Measurements from ENCODE around the gene SERTAD4.
A peak's percentile ranks its signal among the peaks of the same experiment; 100 is the strongest.

Gene SERTAD4

DNA sequence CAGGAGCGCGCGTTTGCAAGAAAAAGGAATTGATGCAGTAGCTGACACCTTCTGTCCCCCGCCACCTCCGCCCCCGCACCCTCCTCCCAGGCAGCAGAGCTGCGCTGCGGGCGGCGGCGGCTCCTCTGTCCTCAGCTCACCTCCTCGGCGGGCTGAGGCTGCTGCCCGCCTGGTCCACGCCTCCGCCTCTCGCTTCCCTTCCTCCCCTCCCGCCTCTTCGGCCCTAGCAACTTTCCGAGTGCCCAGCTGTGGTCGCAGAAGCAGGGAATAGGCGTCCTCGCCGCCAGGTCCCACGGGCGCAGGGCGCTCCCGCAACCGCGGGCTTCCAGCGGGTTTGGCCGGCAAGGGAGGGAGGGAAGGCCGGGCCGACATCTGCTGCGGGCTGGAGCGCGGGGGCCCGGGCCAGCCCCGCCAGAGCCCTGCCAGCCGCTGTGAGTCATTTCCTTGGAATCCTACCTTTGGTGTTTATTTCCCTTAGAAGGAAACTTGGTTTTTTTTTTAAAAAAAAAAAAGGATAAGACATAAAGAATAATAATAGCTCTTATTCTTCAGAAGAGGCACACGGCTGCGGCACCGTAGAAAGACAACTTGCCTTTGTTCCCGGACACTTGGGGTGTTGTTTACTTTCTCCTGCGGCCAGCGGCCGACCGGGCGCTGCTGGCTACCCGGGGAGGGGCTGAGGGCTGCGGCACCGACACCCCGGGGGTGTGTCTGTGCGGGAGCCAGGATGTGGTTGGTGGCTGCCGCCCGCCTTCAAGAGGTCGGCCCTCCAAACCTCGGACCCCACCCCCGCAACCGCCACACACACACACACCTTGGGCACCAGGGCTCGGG, 1.1 kb downstream of the SERTAD4 start:
- DNase-seq: peak; percentile 34

DNA sequence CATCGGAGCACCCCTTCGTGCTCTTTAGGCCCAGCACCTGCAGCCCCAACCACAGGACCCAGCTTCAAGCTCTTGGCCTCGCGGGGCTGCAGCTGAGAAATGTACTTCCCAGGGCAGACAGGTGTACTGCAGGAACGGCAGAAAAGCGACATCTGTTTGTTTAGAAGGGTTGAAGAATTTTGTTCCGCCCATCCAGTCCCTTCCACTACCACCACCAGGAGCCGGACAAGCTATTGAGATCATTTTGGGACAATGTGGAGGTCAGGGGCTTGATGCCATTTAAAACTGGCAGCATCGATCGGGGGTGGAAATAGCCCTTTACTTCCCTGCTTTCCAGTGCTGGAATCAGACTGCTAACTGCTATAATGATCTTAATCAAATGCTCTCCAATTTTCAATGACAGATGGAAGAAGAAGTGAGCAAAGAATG, 1.7 kb downstream of the SERTAD4 start:
- DNase-seq: no peak

DNA sequence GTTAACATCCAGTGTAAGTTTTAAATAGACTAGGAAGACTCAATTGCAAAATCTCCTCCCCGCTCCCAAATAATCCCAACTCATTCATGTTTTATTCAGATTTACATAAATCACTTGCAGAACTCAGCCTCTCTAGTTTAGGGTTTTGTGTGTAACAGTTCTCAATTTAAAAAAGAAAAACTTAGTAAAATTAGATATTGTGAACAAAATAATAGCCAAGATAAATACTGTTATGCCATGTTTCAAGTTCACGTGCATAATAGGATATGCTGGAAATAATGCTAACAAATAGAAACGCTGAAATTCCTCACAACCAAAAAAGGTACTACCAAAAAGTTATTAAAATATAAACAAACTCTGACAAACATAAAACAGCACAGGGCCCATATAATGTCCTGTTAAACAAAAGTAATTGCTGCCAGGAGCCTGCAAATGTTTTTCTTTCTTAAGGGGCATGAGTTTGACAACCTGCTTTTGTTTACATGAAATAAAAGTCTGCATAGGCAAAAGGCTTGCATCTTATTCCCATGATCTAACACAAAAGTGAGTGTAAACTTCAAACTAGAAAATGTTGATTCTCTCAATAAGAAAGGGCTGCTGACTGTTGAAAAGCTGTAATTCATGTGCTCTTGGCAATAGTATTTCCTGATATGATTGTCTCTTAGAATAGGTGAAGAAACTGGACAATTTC, 2.9 kb downstream of the SERTAD4 start:
- no peak for DNase-seq

DNA sequence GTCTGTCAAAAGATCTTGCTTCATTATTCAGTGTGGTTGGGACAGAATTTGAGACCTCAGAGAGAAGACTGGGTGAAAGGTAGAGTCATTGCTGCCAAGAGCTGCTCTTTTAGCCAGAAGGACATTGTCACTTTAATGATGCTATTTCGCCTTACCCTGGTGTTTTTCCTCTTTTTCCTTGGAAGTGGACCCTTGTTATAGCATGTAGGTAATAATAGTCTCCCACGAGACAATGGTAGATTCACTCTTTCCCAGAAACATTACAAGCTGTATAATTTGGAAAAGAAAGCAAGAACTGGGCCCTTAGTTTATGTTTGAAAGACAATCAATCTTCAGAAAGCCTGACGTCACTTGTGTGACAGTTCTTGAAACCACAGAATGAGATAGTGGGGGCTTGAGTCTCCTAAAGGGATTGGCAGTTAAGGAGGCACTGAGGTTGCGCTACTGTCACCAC, 3.8 kb downstream of the SERTAD4 start:
- no peak for DNase-seq

DNA sequence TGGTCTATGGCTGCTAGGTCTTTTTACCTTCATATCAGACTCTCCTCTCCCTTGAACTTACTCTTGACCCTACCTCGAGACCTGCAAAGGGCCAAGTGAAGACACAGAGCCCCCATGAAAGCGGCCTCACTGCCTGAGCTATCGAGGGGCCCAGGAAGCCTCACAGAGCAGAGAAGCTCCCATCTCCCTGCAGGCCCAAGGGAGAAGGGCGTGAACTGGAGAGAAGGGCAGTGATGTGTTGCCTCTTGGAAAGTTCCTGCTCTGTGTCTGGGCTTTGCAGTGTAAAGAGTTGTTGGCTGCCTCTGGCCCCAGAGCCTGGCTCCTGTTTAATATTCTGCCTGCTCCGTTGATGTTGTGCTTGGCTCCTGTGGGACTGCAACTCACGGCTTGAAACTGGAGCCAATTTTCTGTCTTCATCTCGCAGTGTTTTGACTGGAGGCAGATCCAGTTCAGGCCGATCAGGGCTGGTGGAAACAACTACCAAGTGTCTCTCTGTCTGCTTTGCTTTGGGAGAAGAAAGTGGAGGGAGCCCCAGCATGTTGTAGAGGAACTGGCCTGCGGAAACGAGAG, 4.3 kb downstream of the SERTAD4 start:
- no peak for DNase-seq

DNA sequence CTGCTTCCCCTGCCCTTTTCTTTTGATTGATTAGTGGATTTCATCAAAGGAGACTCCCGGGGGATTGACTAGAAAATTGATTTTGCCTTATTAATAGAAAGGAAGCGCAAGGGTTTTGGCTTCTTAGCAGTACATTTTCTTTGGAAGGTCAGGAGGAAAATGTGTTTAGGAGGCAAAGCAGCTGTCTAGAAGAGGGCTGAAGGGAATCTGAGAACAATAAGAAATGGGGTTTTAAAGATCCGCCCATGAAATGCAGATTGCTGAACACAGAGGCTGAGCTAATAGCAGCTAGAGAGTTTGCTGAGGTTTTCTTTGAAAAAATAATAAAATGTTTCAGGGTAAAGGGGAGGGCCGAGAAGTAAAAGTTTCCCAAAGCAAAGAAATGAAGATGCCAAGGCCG, 4.9 kb downstream of the SERTAD4 start:
- DNase-seq: no peak

DNA sequence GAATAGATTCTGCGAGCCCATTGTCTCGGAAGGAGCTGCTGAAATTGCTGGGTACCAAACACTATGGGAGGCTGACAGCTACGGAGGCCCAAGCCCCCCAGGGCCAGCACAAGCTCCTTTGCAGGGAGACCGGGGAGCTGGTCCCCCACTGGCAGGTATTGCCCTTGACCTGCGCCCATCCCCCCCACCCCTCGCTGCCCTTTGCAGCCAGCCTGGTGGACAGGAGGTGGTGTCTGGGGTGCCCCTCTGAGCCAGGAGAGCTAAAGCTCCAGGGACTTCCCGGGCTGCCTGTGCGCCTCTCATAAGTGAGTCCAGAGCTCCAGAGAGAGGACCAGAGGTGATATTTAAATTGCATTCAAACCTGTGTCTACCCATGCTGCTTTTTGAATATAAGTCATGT, 5.4 kb downstream of the SERTAD4 start:
- DNase-seq: no peak

DNA sequence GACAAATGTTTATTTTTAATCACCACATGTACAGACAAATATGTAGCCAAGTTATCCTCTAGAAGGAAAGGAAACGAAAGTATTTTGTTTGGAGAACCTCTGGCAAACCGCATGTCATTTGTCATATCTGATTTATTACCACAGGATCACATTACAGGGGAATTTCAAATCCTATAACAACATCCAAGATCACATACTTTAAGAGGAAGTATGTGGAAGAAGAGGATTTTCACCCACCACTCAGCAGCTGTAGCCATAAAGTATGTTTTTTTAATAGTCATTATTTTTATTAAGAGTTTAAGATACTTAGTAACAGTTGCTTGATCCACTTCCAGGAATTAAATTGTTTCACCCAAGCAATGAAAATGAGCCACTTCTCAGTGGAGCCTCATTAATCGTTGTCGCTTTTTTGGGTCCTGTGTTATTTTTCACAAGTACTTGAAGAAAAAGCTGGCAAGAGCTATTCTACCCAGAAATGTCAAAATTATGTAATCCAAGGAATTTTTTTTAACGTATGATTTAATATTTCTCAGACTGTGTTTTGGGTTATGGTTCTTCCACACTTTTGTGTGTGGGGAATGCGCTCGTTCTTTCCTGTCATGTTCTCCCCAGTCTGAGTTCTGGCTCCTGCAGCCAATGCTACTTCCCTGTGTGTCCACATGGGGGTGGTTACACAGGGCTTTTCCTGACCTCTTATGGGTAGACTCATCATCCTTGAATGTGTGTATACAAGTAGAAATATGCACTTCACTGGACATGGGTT, 6.9 kb downstream of the SERTAD4 start:
- no peak for DNase-seq

DNA sequence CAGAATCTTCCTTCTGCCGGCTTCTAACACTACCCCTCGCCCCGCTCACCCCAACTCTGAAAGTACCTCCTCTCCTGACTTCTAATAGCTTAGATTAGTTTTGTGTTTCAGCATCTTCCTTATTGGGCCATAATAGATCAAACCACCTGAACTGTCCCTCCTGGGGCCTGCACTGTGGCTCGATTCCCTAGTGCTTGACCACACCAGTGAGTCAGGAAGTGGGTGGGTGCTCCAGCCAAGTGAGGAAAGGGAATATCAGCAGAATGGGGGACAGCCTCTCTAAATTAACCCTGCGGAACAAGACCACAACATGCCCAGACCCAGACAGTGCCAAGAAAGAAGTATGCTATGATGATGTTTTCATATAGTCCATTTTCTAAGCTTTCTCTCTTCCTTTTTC, 8.5 kb downstream of the SERTAD4 start:
- DNase-seq: no peak

DNA sequence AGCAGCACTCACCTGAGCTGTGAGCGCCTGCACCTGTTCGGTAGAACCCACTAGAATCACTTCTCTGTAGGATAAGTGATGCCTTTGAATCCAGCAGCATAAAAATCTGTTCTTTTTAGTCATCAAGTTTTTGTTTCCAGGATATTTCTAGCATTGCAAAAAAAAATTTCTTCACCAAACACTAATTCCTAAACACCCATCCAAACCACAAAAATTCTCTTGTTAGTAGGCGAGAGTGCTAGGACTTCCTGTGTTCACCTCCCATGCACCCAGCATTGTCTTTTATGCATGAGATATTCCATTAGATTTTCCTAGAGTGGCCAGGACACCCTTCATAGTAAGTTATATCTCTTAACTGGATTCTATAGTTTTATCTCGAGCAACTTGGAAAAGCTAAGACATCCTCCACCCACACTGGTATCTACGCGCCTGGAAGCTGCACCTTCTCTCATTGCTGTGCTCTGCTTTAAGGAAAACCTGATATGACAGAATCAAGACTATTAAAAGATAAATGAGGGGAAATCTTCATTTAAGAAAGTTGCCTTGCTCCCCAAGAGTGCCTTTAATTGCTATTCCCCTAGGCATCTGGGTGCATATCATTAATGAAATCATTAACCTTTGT, 12.3 kb downstream of the SERTAD4 start:
- no peak for DNase-seq

DNA sequence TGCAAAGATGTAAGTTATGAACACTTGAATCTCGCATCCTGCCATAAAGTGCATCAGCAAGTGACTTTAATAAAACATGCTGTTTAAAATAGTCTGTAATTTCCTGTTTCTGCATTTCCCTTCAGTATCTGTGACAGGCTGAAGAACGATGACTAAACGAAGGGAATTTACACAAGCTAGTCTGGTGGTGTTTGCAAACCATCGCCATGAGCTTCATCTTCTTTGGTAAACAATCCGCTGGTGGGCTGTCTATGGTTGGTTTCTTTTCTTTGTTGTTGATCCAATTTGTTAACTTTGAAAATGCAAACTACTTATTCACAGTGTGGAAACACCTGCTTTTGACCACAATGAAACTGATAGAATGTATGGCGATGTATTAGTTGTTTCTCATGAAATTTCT, 13.9 kb downstream of the SERTAD4 start:
- no peak for DNase-seq

DNA sequence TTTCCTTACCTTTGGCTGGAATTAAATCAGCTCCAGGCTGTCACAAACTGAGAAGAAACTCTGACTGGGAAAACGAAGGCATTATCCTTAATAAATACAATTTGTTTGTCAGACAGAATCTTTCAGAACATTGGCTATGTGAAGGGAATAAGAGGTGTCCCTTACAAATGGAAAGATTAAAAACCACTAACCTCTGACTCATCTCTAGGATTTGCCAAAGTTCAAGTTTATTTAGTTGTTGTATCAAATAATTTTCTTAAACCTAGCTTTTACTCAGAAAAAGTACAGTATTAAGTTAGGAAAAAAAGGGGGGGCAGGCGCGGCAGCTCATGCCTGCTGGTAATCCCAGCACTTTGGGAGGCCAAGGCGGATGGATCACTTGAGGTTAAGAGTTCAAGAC, 15.7 kb downstream of the SERTAD4 start:
- no peak for DNase-seq

DNA sequence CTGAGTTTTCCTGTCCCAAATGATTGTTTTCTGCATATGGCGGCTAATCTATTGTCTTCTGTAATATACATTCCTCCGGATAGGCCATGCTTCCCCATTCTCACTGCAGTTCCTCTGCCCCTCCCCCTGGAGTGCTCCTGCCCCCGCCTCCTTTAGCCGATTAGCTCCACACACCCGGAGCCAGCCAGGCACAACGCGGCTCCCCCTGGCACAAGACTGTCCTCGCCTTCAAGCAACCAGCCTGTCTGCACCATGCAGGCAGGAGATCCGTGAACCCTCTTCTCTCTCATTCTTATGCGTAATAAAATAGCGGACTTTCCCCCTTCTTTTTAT, 18.0 kb downstream of the SERTAD4 start:
- no peak for DNase-seq

DNA sequence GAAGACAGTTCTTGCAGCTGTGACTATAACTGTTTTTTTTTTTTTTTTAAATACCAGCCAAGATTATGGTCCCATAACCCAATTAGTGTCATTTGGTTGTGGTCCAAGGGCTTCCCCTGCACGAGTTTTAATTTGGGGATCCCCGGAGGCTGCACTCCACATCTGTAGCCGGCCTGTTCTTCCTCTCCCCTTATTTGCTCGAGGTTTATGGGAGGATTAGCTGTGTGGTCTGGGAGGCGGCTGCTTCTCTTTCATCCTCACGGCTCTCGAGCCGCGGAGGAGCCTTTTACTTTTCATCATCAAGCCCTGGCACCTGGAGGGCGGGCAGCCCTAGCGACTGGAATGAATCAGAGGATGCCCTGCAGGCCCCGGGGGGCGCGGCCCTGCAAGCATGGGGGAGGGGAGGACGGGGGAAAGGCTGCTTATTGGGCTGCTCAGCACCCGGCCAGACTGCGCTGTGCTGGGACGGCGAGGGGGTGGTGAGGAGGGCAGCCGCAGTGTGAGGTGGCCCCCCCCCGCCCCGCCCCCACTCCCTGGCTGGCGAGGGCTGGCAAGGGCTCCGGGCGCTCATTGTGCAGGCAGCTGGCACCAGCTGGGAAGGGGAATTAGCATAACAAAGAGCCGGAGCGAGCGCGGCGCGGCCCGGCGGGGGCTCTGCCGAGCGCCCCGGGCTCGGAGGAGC, 18.5 kb downstream of the SERTAD4 start:
- peak; percentile 16 for DNase-seq

DNA sequence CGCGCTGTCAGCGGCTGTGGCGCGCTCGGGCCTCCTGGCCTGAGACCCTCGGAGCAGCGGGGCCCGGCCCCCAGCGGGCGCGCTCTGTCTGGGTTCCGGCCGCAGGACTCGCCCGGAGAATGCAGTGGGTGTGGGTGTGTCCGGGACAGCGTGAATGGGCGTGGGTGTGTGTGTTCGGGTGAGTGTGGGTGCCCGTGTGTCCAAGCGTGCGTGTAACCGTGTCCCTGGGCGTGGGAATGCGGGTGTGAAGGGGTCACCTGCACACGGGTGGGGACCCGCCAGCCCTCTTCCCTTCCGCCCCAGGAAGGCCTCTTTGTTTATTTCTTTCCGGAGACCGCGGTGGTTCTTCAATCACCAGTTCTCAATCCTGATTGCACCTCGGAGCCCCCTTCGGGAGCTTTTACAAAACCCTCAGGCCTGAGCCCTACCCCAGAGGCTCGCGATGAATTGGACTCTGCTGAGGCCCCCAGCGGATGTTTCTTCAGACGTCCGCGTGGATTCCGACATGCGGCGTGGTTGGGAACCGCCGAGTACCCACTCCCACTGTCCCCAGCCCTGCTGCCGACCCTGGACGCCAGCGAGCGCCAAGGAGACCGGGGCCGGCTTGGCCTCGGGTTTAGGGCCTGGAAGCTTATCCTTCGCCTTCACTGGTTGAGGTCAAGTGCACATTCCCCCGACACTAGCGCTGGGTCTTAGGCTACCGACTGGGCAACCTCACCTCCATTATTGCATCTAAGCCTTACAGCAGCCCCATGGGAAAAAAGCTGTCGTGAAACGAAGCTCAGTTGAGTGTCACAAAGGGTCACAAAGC, 19.3 kb downstream of the SERTAD4 start:
- DNase-seq: no peak

DNA sequence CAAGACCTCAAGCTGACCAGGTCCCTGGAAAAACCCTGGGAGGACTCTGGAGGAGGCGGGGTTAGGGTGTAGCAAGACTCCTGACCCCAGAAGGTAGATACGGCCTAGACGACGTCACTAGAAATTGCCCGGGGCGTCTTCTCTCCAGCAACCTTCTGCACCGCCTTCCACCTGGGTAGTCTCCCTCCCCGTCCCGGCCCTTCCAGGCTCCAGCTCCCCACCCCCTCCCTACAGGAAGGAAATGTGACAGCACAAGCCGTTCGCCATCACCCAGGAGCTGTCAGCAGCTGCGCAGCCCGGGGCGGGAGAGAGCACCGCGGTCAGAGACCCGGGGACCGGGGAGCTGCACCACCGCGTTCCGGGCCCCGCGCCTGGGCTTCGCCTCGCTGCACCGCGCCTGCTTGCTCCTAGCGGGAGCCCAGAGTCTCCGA, 20.0 kb downstream of the SERTAD4 start:
- no peak for DNase-seq

DNA sequence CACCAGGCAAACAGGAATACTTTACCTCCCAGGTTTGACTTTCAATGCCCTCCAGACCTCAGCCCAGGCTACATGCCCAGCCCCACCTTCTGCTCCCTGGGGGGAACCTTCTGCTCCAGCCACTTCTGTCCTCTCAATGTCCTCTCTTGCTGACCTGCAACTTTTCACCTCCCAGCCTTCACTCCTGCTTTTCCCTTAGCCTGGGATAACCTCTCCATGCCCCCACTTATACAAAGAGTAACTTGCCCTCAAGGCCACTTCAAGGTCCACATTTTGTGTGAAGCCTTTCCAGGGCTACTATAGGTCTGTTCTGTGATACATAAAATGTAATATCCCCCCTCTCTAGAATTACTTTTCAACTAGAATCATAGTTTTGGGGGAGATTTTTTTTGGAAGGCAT, 21.7 kb downstream of the SERTAD4 start:
- no peak for DNase-seq

DNA sequence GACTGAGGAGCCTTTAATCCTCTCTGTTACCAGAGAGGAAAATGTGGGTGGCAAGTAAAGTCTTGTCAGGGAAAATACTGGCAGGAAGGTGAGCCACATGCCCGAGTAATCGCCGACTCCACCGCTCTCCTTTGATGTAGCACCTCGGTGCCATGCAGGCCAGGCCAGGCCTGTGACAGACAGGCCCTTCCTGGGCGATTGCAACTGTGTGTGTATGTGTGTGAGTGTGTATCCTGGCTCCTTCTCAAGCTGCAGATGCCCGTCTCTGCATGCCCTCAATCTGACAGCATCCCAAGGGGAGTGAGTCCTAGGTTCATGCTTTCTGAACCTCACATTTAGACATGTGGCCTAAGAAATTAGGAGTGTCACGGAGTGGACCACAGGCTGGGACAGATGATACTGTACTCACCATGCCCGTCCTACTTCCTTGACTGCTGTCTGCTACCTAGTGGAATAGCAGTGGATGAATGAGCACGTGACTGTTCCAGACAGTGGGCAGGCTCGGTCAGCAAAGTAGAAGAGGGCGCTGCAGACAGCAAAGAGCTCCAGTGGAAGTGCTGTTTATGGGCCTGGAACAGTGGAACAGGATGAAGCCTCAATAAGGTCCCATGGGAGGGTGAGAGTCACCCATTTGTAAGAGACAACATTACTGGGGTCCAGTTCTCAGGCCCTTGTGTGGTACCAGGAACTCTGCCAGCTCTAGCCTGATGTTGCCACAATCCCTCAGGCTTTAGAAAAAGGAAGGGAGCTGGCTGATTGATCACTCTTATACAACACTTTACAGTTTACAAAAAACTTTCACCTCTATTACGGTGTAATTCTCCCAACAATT, 25.3 kb downstream of the SERTAD4 start:
- DNase-seq: no peak

DNA sequence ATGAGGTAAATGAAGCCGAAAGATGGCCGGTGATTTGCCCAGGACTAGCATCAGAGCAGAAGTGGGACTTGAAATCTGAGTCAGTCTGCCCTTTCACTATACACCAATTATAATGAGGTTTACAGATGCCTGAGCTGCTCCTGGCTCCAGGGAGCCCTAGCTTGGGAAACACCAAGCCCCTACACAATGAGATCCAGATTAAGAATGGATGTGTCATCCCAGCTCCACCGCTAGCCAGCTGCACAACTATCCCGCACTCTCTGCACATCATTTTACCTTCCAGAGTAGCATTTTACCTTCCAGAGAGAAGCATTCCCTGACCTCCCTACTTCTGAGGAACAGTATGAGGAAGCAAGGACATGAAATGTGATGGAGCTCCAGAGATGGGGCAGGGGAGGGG, 27.0 kb downstream of the SERTAD4 start:
- DNase-seq: no peak

DNA sequence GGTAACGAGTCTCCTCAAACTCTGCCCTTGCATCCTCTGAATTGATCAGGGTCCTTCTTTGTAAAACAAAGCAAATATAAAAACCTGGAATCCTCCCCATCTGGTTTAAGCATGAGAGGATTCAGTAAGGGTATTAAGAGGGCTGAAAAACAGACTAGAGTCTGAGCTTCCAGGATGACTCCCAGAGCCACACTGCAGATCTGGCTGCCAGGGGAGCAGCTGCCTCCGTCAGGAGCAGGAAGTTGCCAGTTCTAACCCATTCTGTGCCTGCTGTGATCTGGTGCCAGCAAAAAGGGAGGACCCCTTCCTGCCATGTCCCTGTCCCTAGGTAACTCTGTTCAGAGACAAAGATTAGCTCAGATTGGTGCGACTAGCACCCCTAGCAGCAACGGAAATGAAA, 27.5 kb downstream of the SERTAD4 start:
- no peak for DNase-seq
